NCI-H2196 (cell line): ENCODE measurements around the gene GNG12.

ENCODE experiments used
- DNase-seq: peaks from one replicate; lab custom pipeline; 2025; ENCODE audit not compliant: unreplicated experiment; lab: John Stamatoyannopoulos, UW

The GNG12 gene

GRCh38 chr1:67843331-67843730, 10.1 kb upstream of the GNG12 start:
- DNase-seq: no peak

- no peak for DNase-seq
Observed at GRCh38 chr1:67840449-67840848, 7.2 kb upstream of the GNG12 start.

GRCh38 chr1:67839826-67840225, 6.6 kb upstream of the GNG12 start:
- DNase-seq: no peak

GRCh38 chr1:67838180-67838910, 5.1 kb upstream of the GNG12 start:
- DNase-seq: no peak

- DNase-seq: no peak
Observed at GRCh38 chr1:67836769-67837168, 3.5 kb upstream of the GNG12 start.

GRCh38 chr1:67835663-67836452, 2.6 kb upstream of the GNG12 start:
- DNase-seq: no peak

- no peak for DNase-seq
Observed at GRCh38 chr1:67834246-67834877, 1.1 kb upstream of the GNG12 start.

- DNase-seq: peak; percentile 3
Observed at GRCh38 chr1:67833602-67833940, 304 bp upstream of the GNG12 start.

- DNase-seq: peak; percentile 18
Observed at GRCh38 chr1:67831850-67832513, 1.3 kb downstream of the GNG12 start.

GRCh38 chr1:67830928-67831830, 2.1 kb downstream of the GNG12 start:
- DNase-seq: no peak

GRCh38 chr1:67830226-67830625, 3.0 kb downstream of the GNG12 start:
- no peak for DNase-seq

GRCh38 chr1:67827688-67828087, 5.6 kb downstream of the GNG12 start:
- DNase-seq: no peak

GRCh38 chr1:67825591-67825990, 7.7 kb downstream of the GNG12 start:
- no peak for DNase-seq

GRCh38 chr1:67824766-67825165, 8.5 kb downstream of the GNG12 start:
- no peak for DNase-seq

- no peak for DNase-seq
Observed at GRCh38 chr1:67823615-67824014, 9.7 kb downstream of the GNG12 start.

GRCh38 chr1:67821263-67821662, 12.0 kb downstream of the GNG12 start:
- no peak for DNase-seq

- no peak for DNase-seq
Observed at GRCh38 chr1:67818725-67819301, 14.5 kb downstream of the GNG12 start.

- no peak for DNase-seq
Observed at GRCh38 chr1:67818162-67818561, 15.1 kb downstream of the GNG12 start.

- DNase-seq: no peak
Observed at GRCh38 chr1:67817319-67817718, 15.9 kb downstream of the GNG12 start.

- DNase-seq: no peak
Observed at GRCh38 chr1:67816506-67816905, 16.8 kb downstream of the GNG12 start.
